ENCODE results near the gene OAS1.

The OAS1 gene

DNA sequence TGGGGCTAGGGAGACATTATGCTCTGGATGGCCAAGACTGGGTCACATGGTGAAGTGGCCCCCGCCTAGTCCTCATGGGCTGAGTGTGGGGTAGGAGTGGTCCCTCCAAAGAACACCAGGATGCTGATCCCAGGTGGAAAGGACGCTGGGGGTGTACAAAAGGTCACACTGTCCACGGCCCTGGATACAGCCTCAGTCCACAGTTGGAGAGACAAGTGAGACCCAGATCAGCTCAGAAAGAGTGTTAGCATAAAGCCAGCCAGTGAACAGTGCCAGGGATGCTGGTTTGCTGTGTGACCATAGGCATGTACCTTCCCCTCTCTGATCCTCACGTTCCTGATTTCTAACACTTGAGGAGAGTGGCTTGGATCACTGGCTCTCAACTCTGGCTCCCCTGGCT lies 58.2 kb downstream of the OAS1 start:
- DNase-seq, result no peak

DNA sequence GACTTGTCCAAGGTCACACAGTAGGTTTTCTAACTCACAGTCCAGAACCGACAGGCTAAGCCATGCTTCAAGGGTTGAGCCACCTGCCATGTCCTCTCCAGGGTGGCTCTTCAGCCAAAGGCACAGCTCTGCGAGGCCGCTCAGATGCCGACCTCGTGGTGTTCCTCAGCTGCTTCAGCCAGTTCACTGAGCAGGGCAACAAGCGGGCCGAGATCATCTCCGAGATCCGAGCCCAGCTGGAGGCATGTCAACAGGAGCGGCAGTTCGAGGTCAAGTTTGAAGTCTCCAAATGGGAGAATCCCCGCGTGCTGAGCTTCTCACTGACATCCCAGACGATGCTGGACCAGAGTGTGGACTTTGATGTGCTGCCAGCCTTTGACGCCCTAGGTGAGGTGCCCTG lies 58.9 kb downstream of the OAS1 start:
- no peak for DNase-seq

DNA sequence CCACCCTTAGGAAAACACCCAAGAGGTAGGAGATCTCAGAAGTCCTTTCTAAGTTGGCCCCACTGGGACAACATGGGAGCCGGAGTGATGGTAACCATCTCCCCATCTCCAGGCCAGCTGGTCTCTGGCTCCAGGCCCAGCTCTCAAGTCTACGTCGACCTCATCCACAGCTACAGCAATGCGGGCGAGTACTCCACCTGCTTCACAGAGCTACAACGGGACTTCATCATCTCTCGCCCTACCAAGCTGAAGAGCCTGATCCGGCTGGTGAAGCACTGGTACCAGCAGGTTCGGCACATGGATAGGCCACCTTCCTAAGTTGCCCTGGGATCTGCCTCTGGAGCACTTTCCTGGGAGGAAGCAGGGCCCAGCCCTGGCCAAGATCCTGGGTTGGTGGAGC lies 60.5 kb downstream of the OAS1 start:
- no peak for DNase-seq

DNA sequence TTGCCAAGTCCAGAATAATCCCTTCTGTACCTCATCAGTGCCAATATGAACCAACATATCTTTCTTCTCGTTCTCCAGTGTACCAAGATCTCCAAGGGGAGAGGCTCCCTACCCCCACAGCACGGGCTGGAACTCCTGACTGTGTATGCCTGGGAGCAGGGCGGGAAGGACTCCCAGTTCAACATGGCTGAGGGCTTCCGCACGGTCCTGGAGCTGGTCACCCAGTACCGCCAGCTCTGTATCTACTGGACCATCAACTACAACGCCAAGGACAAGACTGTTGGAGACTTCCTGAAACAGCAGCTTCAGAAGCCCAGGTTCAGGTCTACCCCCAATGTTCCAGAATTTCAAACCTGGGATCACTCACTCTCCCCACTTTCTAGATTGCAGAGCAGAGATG lies 61.1 kb downstream of the OAS1 start:
- no peak for DNase-seq

All from nucleus accumbens (tissue), 56 donors.